MM.1S (cell line): ENCODE results near the gene ENO1.

ENCODE experiments used
- CTCF ChIP-seq: fragments of 300-600 bp; sonication (generic); IDR thresholded peaks from 2 replicates; pipeline ENCODE4 v1.5.1; 2016; ENCODE audit warnings: antibody characterized with exemption, low read length, mixed read lengths
- EZH2 ChIP-seq: fragments of 300-600 bp; sonication (generic); optimal IDR thresholded peaks from 2 replicates; pipeline ENCODE3; 2017; ENCODE audit warnings: low read depth, mild to moderate bottlenecking, antibody characterized with exemption, low read length, mixed read lengths

- no peak for TF ChIP-seq CTCF
- no peak for TF ChIP-seq EZH2
Observed at GRCh38 chr1:8878698-8879463, 395 bp upstream of the ENO1 start.
